HG03097 (cell line): ENCODE results near the gene GUCY2F.
A peak's percentile ranks its signal among the peaks of the same experiment; 100 is the strongest.

ENCODE experiments used
- ATAC-seq: cut with Tn5 transposase; IDR thresholded peaks from one replicate; pipeline ENCODE4 v1.9.1; 2021; ENCODE audit not compliant: unreplicated experiment, low FRiP score

Gene GUCY2F

DNA sequence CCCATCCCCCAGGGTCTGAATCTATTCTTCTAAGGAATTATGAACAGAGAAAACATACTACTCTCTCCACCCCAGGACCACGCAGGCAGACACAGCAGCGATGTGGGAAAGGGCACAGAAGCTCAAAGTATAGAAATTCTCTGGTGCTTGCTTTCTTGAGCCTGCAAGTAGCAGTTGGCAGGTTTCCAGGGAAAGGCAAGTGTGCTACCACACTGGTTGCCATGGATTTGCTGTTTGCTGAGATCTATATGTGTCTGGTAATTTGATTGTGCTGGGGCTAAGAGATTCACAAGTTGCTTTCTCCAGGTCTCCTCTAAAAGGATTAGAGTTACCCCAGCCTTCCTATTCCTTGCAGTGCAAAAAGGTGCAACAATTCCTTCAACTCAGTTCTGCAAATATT, 83.1 kb downstream of the GUCY2F start:
- ATAC-seq: no peak

DNA sequence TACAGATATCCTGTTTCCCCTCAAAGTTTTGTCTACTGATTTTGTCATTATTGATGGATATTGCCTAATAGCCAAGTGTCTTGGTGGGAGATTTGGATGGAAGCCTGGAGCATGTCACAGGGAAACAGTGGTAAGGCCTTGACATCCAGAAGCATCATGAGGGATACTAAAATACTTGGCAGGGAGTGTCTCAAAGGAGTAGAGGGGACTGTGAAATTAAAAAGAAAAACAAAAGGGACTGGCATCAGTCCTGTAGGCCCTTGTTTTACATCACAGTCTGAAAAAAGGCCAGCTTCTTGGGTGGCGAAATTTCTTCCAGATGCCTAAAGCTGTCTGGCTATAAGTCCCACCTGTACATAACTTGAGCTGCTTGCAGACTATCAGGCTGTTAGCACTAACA, 83.8 kb downstream of the GUCY2F start:
- ATAC-seq: no peak

DNA sequence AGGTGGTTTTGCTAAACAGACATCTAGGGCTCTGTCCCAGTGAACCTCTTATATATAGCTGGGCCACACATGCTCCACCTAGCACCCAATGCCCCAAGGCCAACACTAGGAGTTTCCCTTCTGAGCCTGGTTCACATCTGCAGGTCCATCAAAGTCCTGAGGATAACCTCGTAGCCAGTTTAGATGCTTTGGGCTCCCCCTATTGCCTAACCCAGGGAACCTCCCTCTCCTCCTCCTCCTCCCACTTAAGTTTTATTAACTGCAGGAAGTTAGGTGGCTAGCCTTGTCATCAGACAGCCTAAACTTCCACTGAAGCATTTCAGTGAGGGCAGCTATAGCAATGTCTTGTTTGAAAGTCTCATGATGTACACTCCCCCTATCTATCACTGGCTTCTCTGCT, 88.0 kb downstream of the GUCY2F start:
- ATAC-seq: peak; percentile 54

DNA sequence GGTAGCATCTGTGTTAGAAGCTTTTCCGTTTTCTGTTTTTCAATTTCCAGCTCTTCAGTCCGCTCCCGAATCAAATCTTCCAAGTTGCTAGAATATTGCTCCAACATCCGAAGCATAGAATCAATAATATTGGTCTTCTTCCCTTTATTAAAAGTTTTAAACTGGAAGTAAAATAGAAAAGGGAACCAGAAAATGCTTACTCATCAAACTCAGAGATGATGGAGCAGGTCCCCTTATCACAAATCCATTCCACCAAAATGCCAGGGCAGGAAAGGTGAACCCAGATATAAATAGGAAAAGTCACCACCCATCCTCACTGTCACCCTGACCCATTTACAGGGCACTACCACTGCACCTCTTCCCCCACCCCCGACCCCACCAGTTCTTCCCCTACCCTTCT, 89.0 kb downstream of the GUCY2F start:
- ATAC-seq: no peak

DNA sequence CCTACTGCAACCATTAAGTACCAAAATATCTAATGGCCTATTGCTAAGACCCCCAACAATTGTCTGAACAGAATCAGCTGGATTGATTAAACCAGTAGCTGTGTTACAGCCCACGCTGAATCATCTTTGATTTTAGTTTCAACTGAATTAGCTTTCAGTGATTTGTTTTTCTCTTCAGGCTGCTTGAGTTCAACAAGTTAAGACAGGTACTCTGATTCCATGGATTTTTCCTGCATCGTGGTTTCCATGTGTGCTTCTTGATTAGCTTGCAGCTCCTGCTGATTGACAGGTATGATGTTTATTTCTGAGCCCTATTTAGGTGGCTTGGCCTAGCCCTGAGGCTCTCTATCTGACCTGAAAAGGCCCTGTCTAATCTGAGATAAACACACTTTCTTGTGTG, 91.3 kb downstream of the GUCY2F start:
- ATAC-seq: no peak

DNA sequence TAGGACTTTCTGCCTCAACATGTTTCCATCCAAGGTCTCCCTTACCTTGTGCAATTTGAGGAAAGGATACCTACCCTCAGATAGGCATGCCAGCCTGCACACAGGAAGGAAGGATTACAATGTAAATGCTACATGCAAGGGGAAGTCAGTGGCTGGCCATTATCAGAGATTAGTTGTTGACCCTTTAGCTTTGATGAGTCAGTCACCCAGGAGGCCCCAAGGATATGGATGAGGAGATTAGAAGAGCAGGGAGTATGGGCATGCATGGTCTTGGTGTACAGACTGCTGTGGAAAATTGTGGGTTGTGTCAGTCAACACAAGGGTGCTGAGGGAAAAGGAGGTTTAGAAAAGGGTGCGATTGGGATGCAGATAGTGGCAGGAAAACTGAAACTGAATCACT, 92.0 kb downstream of the GUCY2F start:
- no peak for ATAC-seq

DNA sequence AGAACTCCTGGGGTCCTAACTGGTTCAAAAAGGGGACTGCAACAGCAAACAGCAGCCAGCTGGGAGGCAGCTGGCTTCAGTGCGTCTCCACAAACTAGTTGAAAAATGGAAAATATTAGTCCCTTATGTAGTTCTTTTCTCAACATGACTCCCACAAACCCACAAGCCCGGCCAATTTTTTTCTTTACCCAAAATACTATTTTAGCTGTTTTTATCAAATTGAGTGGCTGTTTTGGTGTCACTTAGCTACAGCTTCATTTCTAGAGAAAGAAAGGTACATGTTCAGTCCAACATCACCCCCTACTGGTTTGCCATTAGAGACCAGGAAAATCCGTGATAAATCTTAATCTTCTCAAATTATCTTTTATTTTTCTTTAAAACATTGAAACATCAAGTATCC, 97.2 kb downstream of the GUCY2F start:
- no peak for ATAC-seq

DNA sequence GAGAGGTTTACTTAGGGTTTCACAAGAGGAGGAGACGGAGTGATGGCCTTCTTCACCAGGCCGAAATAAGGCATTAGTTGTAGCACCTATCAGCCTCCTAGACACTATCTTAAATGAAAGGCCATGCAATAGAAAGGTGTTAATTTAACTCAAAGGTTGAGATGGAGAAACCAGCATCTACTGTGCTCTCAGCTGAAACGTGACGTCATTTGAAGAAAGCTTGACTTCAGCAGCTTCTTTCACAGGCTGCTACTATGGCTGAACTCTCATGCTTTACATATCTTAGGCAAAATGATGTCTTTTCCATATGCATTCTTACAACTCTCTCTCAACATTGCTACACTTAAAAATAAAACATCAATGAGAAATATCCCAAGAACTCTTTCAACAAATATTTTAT, 99.6 kb downstream of the GUCY2F start:
- no peak for ATAC-seq

DNA sequence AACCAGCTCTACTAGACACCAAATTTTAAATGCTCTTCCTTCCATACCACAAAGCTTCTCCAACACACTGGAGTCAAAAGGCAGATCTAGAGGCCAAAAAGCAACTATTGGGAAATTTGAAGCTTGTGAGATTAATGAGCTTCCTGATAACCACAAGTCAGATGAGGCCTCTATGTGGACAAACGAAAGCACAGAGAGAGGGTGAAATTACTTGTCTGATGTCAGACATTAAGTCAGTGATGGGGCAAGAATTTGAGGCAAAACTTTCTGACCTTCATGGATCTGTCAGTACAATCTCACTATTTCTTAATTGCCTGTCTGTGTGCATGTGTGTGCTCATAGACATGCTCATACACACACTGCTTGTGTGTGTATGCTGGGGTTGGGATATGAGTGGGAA, 103.6 kb downstream of the GUCY2F start:
- ATAC-seq: no peak

DNA sequence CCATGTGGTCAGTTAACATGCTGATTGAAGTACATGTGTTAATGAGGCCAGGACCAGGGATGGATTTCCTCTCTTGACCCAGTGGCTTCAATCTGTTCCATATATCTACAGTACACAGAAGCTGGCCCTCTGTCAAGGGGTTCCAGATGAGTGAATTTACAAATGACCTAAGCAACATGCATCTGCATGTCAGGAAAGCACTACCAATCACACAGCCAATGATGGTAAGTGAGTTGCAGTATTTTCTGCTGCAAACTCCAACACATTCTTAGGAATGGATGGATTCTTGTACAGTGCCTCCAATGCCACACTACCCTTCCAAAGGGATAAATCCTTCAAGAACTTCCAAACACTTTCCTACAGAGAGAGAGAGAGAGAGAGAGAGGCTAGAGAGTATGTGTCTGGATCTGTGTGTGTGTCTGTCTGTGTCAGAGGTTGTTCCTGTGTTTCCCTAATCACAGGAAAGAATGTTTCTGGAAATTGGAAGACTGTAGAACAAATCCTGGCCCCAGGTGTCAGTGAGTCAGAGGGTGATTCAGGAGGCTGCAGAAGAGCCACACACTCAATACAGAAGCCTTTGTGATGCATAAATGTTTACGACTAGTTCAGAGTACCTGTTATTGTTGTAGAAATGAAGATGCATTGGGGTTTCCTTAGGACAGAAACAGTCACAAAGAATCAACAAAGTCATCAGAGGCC, 107.5 kb downstream of the GUCY2F start:
- ATAC-seq: no peak

DNA sequence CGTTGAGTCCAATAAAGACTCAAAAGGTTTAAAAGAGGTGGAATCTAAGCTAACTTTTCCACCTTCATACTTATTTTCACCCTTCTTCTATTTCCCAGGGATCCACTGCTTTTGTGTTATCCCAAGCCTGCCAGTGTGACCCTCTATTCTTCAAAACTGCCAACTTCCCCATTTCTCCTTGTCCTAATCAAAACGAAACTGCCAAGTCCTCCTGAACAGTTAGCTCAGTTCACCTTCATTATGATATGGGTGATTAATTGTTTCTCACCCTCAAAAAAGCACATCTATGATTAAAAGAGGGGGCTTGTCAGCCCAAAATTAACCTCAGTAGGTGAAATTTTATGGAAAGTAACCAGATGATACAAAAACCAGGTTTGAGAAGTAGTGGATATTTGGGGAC, 108.4 kb downstream of the GUCY2F start:
- ATAC-seq: no peak

DNA sequence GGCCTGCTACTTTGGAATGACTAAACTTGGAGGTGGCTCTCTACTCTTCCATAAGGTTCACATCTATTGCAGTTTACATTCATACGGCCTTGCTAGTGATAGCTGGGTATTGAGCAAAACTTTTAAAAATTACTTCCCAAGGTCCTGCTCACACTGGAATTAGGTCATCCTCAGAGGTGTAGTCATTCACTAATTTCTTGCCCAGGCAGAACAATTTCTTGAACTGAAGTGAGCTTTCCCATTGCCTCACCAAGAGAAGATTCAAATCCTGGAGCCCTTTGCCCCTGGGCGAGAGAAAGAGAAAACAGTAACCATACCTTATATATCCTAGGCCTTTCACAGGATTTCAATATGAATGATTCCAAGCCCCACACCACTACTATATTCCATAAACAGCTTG, 109.2 kb downstream of the GUCY2F start:
- no peak for ATAC-seq

DNA sequence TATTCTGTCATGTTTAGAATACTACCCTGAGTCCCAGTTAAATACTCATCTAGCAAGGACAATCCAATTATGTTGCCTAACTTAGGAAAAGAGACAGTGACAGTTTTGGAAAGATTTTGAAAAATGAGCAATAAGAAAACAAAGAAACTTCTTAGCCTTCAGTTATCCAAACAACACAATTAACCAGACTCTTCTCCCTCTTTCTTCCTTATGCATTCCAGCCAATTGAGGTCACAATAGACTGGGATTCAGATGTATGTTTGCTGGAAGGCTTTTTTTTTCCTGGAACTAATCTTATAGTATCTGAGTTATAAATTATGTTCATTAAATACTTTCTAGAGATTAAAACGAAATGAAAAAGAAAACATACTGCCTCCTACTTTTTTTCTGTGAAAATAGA, 109.6 kb downstream of the GUCY2F start:
- ATAC-seq: no peak

DNA sequence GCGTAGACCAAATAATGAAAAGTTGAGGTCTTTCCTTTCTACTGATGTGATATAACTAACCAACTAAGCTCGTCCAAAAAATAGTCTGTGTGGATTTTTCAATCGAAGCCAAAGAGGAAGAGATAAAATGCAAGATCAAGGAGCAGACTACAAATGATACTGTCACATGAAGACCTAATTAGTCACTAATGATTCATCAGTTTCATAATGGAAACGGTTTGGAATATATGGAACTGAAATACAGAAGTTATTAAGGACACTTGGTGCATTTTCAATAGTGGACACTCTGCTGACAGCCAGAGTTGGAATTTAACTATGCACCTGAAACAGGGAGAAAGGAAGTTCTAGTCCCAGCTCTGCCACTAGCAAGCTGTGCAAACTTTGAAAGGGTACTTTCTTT, 119.8 kb downstream of the GUCY2F start:
- no peak for ATAC-seq

DNA sequence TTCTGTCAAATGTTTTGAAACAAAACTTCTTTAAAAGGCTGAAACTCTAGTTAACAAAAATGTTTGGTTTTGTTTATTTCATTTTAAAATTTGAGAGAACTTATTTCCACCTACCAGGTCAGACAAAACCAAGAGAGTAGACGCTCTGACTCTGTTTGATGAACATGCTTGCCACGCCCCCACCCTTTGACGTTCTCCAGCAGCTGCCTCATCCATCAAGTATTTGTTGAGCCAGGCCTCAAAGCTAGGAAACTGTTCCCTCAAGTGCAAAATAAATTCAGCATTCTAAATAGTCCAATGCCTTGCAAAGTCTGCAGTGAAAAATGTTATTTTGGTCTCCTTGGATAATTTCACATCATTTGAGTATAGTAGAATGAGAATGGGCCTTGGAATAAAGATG, 121.6 kb downstream of the GUCY2F start:
- ATAC-seq: no peak

DNA sequence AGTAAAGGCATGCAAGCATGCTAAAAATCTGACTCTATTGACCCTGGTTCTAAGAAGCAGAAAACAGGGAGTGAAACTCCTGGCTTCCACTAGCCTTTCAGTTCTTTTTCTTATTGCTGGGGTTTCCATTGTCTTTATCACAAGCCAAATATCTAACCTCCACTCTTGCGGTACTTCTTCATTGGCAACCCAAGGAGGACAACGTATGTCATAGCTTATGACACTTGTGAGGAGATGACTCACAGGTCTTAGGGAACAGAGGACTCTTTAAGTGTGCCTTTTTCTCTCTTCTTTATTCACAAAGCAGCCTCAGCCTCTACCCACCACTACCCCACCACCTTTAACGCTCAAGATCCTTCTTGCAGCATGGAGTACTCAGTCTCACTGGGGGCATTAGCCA, 124.2 kb downstream of the GUCY2F start:
- no peak for ATAC-seq

DNA sequence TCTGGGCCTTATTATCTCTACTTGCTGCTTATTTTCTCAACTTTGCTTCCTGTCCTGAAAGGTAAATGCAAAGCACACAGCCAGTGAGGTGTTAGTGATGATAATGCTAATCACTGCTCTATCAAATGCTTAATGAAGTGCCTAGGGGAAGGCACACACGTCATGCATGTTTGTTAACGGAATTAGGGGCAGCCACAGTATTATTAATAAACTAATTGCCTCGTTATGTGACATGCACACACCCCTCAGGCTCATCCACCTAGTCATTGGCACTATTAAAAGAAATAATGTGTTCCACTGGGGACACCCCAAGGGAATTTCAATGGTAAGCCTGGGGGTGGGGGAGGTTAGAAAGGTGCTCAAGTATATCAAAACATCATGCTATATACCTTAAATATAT, 125.2 kb downstream of the GUCY2F start:
- ATAC-seq: no peak

DNA sequence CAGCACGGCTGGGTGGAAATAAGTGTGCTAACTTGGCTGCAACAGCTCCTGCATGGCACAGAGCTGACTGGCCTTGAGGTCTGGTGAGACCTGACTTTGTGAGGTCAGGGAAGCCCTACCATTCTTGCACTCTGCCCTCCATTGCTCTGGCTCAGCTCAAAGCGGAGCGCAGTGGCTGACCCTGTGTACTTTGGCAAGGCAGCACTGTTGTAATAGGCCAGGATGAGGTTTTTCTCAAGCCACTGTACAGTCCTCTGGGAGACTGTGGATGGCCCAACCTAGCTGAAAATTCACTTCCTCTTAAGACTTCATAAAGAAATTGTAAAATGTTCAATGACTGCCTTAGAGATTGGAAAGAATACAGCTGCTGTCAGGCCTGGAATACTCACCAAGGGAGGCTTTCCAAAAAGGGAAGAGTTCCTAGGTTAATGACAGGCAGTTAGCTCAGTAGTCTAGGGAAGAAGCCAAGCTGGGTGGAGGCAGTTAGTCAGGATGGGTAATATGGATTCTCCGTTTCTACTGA, 129.8 kb downstream of the GUCY2F start:
- ATAC-seq: no peak

DNA sequence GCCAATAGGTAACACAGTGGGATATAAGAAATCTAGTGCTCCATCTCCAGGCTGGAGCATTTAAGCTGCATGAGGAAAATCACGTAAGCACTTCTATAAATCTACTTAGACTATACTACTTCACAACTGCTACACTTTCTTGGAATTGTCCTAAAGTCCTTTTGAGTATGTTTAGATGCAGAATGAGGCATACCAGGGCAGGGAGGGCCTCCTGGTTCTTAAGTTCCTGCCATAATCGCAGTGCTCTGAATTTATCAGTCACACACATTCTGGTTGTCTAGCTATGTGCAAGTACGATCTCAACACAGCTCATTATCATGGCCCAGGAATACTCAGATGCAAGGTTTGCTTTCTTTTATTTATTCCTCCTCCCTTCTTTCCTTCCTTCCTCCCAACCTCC, 130.3 kb downstream of the GUCY2F start:
- no peak for ATAC-seq

DNA sequence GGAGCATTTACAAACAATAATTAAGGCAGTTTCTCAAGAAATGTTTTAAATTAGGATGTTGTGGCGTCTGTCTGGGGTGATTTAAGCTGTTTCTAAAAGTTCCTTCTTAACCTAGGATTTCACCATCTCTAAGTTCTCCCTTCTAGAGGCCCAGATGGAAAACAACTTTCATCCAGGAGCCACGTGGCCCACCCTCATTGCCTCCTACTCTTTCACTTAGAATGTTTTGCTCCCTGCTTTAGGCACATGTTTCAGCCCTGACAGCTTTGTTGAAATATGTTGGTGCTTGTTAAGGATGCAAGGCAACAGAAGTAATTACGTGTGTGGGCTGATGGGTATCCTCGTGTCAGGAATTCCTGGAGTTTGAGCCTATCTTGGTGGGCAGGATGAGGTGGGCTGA, 131.3 kb downstream of the GUCY2F start:
- ATAC-seq: no peak

DNA sequence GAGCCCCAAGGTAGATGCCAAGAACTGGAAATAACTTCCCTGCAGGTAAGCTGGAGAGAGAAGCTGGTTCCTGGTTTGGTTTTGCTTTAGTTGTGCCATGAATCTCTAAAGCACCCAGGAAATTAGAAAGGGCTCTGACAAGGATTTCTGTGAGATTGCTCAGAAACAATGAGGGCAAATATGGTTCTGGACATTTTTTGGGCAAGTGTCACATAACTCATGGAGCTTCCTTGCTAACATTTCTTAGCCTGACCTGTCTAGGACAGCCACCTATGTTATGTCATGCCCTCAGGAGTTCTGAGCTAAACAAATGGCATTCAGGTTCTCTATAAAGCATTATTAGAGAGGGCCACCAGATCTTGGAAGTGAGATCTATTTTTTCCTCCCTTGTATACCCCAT, 131.8 kb downstream of the GUCY2F start:
- no peak for ATAC-seq

DNA sequence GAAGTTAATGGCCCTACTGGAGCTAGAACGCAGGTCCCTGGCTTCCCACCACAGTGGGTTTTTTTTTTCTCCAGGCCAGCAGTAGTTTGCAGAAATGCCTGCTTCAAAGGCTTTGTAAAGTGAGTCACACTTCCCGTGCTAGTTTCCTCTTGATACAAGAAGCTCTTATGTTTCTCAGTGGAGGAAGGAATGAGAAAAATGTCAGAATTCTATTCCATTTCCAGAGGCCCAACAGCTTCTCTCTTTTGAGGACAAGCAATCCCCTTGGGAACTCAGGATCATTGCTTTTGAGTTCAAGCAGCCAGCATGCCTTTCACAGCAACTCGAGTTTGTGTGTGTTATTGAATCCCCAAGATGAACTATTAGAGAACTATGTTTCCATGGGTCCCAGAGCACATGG, 134.3 kb downstream of the GUCY2F start:
- no peak for ATAC-seq

DNA sequence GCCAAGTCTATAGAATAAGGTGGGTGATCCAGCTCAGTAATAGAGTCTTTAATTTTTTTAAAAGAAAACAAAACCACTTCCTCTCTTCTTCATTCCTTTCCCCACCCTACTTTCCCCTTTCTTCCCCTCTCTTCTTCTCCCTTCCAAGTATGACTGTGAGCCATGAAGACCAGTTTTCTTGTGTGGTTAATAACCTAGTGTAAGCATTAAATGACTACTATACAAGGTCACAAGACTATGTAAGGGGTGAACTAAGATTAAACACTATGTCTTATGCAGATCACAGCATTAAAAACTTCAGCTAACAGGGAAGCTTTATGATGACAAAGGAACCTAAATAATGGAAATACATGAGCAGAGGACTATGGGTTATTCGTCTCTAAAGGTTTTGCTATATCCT, 135.4 kb downstream of the GUCY2F start:
- ATAC-seq: no peak
